HG03103 (cell line): ENCODE data around the gene MMP19.
"Not testable (repeated sequence)": the region's sequence is repeated elsewhere in the genome, so short reads cannot be mapped to it uniquely, and the experiment has no call there.

Experiments used
- ATAC-seq: cut with Tn5 transposase; IDR thresholded peaks from one replicate; pipeline ENCODE4 v1.9.1; 2021; ENCODE audit warnings: low read depth; ENCODE audit not compliant: unreplicated experiment

The MMP19 gene

GRCh38 chr12:55842681-55843429, at the start of gene MMP19:
Gene MMP19, minus strand, starts transcription at chr12:55842936. Its CDS starts 106 bp downstream, at chr12:55842830.
- ATAC-seq = no peak

GRCh38 chr12:55891310-55891709, 48.6 kb upstream of the MMP19 start:
- no peak for ATAC-seq

GRCh38 chr12:55885113-55885512, 42.4 kb upstream of the MMP19 start:
- no peak for ATAC-seq

GRCh38 chr12:55877824-55878223, 35.1 kb upstream of the MMP19 start:
- ATAC-seq = no peak

GRCh38 chr12:55875704-55876467, 33.1 kb upstream of the MMP19 start:
- ATAC-seq = no peak

GRCh38 chr12:55874443-55874842, 31.7 kb upstream of the MMP19 start:
- no peak for ATAC-seq

- ATAC-seq = not testable (repeated sequence)
Observed at GRCh38 chr12:55866454-55867004, 23.8 kb upstream of the MMP19 start.

GRCh38 chr12:55865327-55865726, 22.6 kb upstream of the MMP19 start:
- ATAC-seq = no peak

GRCh38 chr12:55862931-55863330, 20.2 kb upstream of the MMP19 start:
- ATAC-seq = not testable (repeated sequence)

- no peak for ATAC-seq
Observed at GRCh38 chr12:55862286-55862685, 19.6 kb upstream of the MMP19 start.

- no peak for ATAC-seq
Observed at GRCh38 chr12:55861871-55862270, 19.1 kb upstream of the MMP19 start.

GRCh38 chr12:55861396-55861795, 18.7 kb upstream of the MMP19 start:
- no peak for ATAC-seq

GRCh38 chr12:55852740-55853139, 10.0 kb upstream of the MMP19 start:
- no peak for ATAC-seq

- ATAC-seq = no peak
Observed at GRCh38 chr12:55850893-55851292, 8.2 kb upstream of the MMP19 start.

- no peak for ATAC-seq
Observed at GRCh38 chr12:55850401-55850800, 7.7 kb upstream of the MMP19 start.

- no peak for ATAC-seq
Observed at GRCh38 chr12:55849616-55850343, 7.0 kb upstream of the MMP19 start.

GRCh38 chr12:55847603-55848291, 5.0 kb upstream of the MMP19 start:
- ATAC-seq = no peak

- ATAC-seq = no peak
Observed at GRCh38 chr12:55847033-55847432, 4.3 kb upstream of the MMP19 start.

GRCh38 chr12:55845785-55846496, 3.2 kb upstream of the MMP19 start:
- ATAC-seq = no peak

- no peak for ATAC-seq
Observed at GRCh38 chr12:55845361-55845760, 2.6 kb upstream of the MMP19 start.
